Measurements from ENCODE around the gene GNG7.
"Not testable (repeated sequence)": the region's sequence is repeated elsewhere in the genome, so short reads cannot be mapped to it uniquely, and the experiment has no call there.

- TF ChIP-seq POLR2A, POLR2AphosphoS5 (IDR thresholded peaks at IDR 0.05; ENCODE audit: low read depth, low read length): not testable (repeated sequence)
Measured at GRCh38 chr19:2606774-2607173, 95.7 kb downstream of the GNG7 start.
